Tibial artery (tissue), 4 donors: ENCODE data around the gene TMEM156.

Experiments
- DNase-seq, 2 donors: peaks; one replicate each; pipeline ENCODE4 v3.0.0-alpha.2; 2019
- H3K27ac ChIP-seq, 2 donors: fragments of 200-600 bp; sonication (generic) in 1 of 2; 1 replicate in 1 of 2; 2 replicates in 1 of 2; pipeline ENCODE4 v1.5.1; 2018 to 2019; ENCODE audit warnings: mild to moderate bottlenecking in 1 of 2
- H3K27me3 ChIP-seq, 2 donors: fragments of 200-600 bp; sonication (generic) in 1 of 2; one replicate each; pipeline versions ENCODE4 v1.5.1 to v1.6.0; 2016 to 2019
- H3K36me3 ChIP-seq, 3 donors: fragments of 200-600 bp; sonication (generic) in 2 of 3; one replicate each; pipeline ENCODE4 v1.5.1; 2016 to 2019; ENCODE audit warnings: mild to moderate bottlenecking in 2 of 3
- H3K4me1 ChIP-seq, 4 donors: fragments of 200-600 bp; sonication (generic) in 2 of 4; 1 replicate in 3 of 4; 2 replicates in 1 of 4; pipeline ENCODE4 v1.5.1; 2016 to 2019
- H3K4me3 ChIP-seq, 2 donors: fragments of 200-600 bp; sonication (generic) in 1 of 2; 1 replicate in 1 of 2; 2 replicates in 1 of 2; pipeline ENCODE4 v1.5.1; 2018 to 2019; ENCODE audit warnings: mild to moderate bottlenecking in 2 of 2
- H3K9me3 ChIP-seq, 3 donors: fragments of 200-600 bp; sonication (generic) in 1 of 3; one replicate each; pipeline ENCODE4 v1.5.1; 2016 to 2019
- CTCF ChIP-seq, 2 experiments: fragments of 200-600 bp in 1 of 2; fragments of 450-650 bp in 1 of 2; IDR thresholded peaks; one replicate each; pipeline ENCODE4 v1.5.1; 2017 to 2019; ENCODE audit warnings: antibody characterized with exemption in 2 of 2, mild to moderate bottlenecking in 1 of 2, moderate library complexity in 1 of 2
- intact Hi-C: fragments of 100-400 bp; cut with DNase I; formaldehyde crosslinking; loops from one replicate; pipeline ENCODE4 v1.15.0; 2023; ENCODE audit warnings: low total_unique reads

TMEM156 gene

GRCh38 chr4:39043058-39043860 is 11.1 kb upstream of the TMEM156 start:
- Histone ChIP-seq H3K4me3 (peak overlapping the region in 1 of 2 donors; percentile 77), H3K9me3 (no peaks in the 10 kb centered on the region), H3K4me1 (peaks cover 0 to 10% (median 0%) of the 10 kb centered on the region in 4 donors), H3K36me3 (no peaks in the 10 kb centered on the region), H3K27me3 (no peaks in the 10 kb centered on the region), H3K27ac (peak overlapping the region in 1 of 2 donors; percentile 62)
- intact Hi-C loops: no loop called here
- DNase-seq: no peak
- no peak for TF ChIP-seq CTCF (IDR thresholded peaks at IDR 0.05)

- Histone ChIP-seq H3K4me1 (peaks cover 0 to 10% (median 0%) of the 10 kb centered on the region in 4 donors), H3K27me3 (no peaks in the 10 kb centered on the region), H3K9me3 (no peaks in the 10 kb centered on the region), H3K36me3 (no peaks in the 10 kb centered on the region), H3K4me3 (no peak overlapping the region), H3K27ac (no peak overlapping the region)
- no peak for TF ChIP-seq CTCF (IDR thresholded peaks at IDR 0.05)
- intact Hi-C loops: no loop called here
- DNase-seq: no peak
Measured at GRCh38 chr4:39042366-39042765, 10.2 kb upstream of the TMEM156 start.

GRCh38 chr4:39039108-39039507 is 6.9 kb upstream of the TMEM156 start:
- Histone ChIP-seq H3K36me3 (no peaks in the 10 kb centered on the region), H3K4me1 (peaks cover 0 to 6% (median 0%) of the 10 kb centered on the region in 4 donors), H3K27ac (no peak overlapping the region), H3K9me3 (no peaks in the 10 kb centered on the region), H3K4me3 (no peak overlapping the region), H3K27me3 (no peaks in the 10 kb centered on the region)
- intact Hi-C loops: no loop called here
- no peak for DNase-seq
- no peak for TF ChIP-seq CTCF (IDR thresholded peaks at IDR 0.05)

GRCh38 chr4:39037941-39038340 is 5.7 kb upstream of the TMEM156 start:
- Histone ChIP-seq H3K4me3 (no peak overlapping the region), H3K9me3 (no peaks in the 10 kb centered on the region), H3K4me1 (no peaks in the 10 kb centered on the region), H3K27me3 (no peaks in the 10 kb centered on the region), H3K36me3 (no peaks in the 10 kb centered on the region), H3K27ac (no peak overlapping the region)
- no peak for DNase-seq
- TF ChIP-seq CTCF (IDR thresholded peaks at IDR 0.05): no peak
- intact Hi-C loops: no loop called here

- H3K27ac ChIP-seq: no peak overlapping the region
- no peak for DNase-seq
Measured at GRCh38 chr4:39037491-39037825, 5.2 kb upstream of the TMEM156 start.

More at GRCh38 chr4:39037491-39037825, 5.2 kb upstream of the TMEM156 start:
- no peaks in the 10 kb centered on the region for H3K4me1 ChIP-seq
- no peaks in the 10 kb centered on the region for H3K9me3 ChIP-seq
- TF ChIP-seq CTCF (IDR thresholded peaks at IDR 0.05): no peak
- H3K36me3 ChIP-seq: no peaks in the 10 kb centered on the region
- H3K27me3 ChIP-seq: no peaks in the 10 kb centered on the region
- no peak overlapping the region for H3K4me3 ChIP-seq
- intact Hi-C loops: no loop called here
